OCI-LY1 (cell line): ENCODE measurements around the gene APOF.

Experiments
- H2AFZ ChIP-seq: fragments of 200-600 bp; sonication (generic), shearing (Covaris generic); 2 replicates; pipeline ENCODE4 v1.6.0; 2014; ENCODE audit warnings: antibody characterized with exemption, mild to moderate bottlenecking, low read length
- H3F3A ChIP-seq: fragments of 200-600 bp; sonication (generic), shearing (Covaris generic); 2 replicates; pipeline ENCODE4 v1.6.0; 2014; ENCODE audit warnings: mild to moderate bottlenecking, antibody characterized with exemption, low read length, moderate library complexity; ENCODE audit not compliant: insufficient read depth
- H3K27ac ChIP-seq: fragments of 200-600 bp; sonication (generic); 2 replicates; pipeline ENCODE4 v1.5.1; 2014; ENCODE audit warnings: low read length, mixed run types, mild to moderate bottlenecking, low read depth; ENCODE audit not compliant: poor library complexity, severe bottlenecking
- H3K27me3 ChIP-seq: fragments of 200-600 bp; sonication (generic); 2 replicates; pipeline ENCODE4 v1.6.0; 2014; ENCODE audit warnings: antibody characterized with exemption, mild to moderate bottlenecking, low read length, moderate library complexity; ENCODE audit not compliant: insufficient read depth
- H3K36me3 ChIP-seq: fragments of 200-600 bp; sonication (generic); 2 replicates; pipeline ENCODE4 v1.6.1; 2014; ENCODE audit warnings: mild to moderate bottlenecking, antibody characterized with exemption, low read length, moderate library complexity, mixed read lengths; ENCODE audit not compliant: insufficient read depth
- H3K4me1 ChIP-seq: fragments of 200-600 bp; sonication (generic); 2 replicates; pipeline ENCODE4 v1.5.1; 2014; ENCODE audit warnings: mild to moderate bottlenecking, low read length, moderate library complexity; ENCODE audit not compliant: insufficient read depth, severe bottlenecking
- H3K4me2 ChIP-seq: fragments of 200-600 bp; sonication (generic), shearing (Covaris generic); 2 replicates; pipeline ENCODE4 v1.6.1; 2014; ENCODE audit warnings: low read length
- H3K4me3 ChIP-seq: fragments of 200-600 bp; sonication (generic); 2 replicates; pipeline ENCODE4 v1.5.1; 2014; ENCODE audit warnings: low read length, low read depth, mild to moderate bottlenecking, mixed read lengths; ENCODE audit not compliant: poor library complexity, severe bottlenecking
- H3K79me2 ChIP-seq: fragments of 200-600 bp; shearing (Covaris generic); 2 replicates; pipeline ENCODE4 v1.6.1; 2016; ENCODE audit warnings: mixed run types, low read length, mixed read lengths; ENCODE audit not compliant: insufficient read depth
- H3K9ac ChIP-seq: fragments of 200-600 bp; sonication (generic), shearing (Covaris generic); 2 replicates; pipeline ENCODE4 v1.6.1; 2014; ENCODE audit warnings: mild to moderate bottlenecking, low read length, mixed read lengths
- H3K9me2 ChIP-seq: fragments of 200-600 bp; sonication (generic), shearing (Covaris generic); 2 replicates; pipeline ENCODE4 v1.6.1; 2014; ENCODE audit warnings: low read depth, mild to moderate bottlenecking, low read length, mixed read lengths
- H3K9me3 ChIP-seq: fragments of 200-600 bp; shearing (Covaris generic); 2 replicates; pipeline ENCODE4 v1.6.1; 2014; ENCODE audit warnings: low read length, mixed read lengths
- H4K20me1 ChIP-seq: fragments of 200-600 bp; sonication (generic), shearing (Covaris generic); 2 replicates; pipeline ENCODE4 v1.6.0; 2016; ENCODE audit warnings: mild to moderate bottlenecking, low read length; ENCODE audit not compliant: insufficient read depth
- EZH2 ChIP-seq: fragments of 200-600 bp; sonication (generic), shearing (Covaris generic); IDR thresholded peaks from 2 replicates; pipeline ENCODE4 v1.8.0; 2017; ENCODE audit warnings: borderline replicate concordance, mixed run types, mild to moderate bottlenecking, antibody characterized with exemption, low read length, moderate library complexity, mixed read lengths
- TF ChIP-seq, protein P1 (sequence below): fragments of 200-600 bp; sonication (generic), shearing (Covaris generic); IDR thresholded peaks from 2 replicates; pipeline ENCODE4 v1.5.1; 2017; ENCODE audit warnings: mild to moderate bottlenecking, antibody characterized with exemption, low read length, moderate library complexity, mixed read lengths

APOF gene

DNA sequence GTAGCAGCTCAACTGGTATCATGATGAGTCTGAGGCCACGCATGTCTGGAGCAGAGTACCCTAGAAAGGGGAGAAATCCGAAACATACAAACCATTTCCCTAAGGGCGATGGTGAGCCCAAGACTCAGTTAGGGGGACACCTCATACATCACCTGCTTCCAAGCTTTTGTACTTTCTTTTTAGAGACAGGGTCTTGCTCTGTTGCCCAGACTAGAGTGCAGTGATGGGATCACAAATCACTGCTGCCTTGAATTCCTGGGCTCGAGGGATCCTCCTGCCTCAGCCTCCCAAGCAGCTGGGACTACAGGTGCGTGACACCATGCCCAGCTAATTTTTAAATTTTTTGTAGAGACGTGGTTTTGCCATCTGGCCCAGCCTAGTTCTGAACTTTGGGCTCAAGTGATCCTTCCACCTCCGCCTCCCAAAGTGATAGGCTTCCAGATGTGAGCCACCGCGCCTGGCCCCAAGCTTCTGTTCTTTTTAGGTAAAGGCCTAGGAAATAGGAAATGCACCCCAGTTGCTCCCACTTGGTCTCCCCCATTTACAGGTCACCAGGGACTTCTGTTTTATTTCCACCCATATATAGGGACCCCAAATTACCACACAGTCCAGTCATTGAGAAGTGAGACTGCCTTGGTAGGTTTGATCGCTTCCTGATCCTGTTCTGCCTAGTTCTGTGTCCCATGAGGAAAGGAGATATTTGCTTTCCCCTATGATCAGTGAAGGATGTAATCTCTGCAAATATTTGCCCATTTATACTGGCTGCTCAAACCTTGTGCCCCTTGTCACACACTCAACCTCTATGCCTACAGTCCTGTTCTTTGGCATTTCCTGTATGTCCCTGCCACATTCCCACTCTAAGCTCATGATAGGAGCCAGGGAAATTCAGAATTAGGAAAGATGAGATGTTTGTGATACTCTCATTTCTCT is at the start of gene APOF:
Gene APOF (minus strand): TSS at position 728 of the 930 bp plus-strand sequence. CDS start 112 bp downstream, at position 616.
- Histone ChIP-seq H3K4me3 (no peak within 1 kb of the TSS), H4K20me1 (no peaks in the 10 kb centered on the region), H2AFZ (no peak within 1 kb of the TSS), H3K9me3 (no peaks in the 10 kb centered on the region), H3K79me2 (peaks cover 10% of the 10 kb centered on the region), H3K4me1 (peaks cover 24% of the 10 kb centered on the region), H3K27me3 (no peaks in the 10 kb centered on the region), H3K36me3 (no peaks in the 10 kb centered on the region), H3K27ac (peak within 1 kb of the TSS; percentile 8), H3F3A (no peaks in the 10 kb centered on the region), H3K4me2 (no peak within 1 kb of the TSS), H3K9me2 (no peaks in the 10 kb centered on the region), H3K9ac (no peak within 1 kb of the TSS)
- TF ChIP-seq, protein P1, sequence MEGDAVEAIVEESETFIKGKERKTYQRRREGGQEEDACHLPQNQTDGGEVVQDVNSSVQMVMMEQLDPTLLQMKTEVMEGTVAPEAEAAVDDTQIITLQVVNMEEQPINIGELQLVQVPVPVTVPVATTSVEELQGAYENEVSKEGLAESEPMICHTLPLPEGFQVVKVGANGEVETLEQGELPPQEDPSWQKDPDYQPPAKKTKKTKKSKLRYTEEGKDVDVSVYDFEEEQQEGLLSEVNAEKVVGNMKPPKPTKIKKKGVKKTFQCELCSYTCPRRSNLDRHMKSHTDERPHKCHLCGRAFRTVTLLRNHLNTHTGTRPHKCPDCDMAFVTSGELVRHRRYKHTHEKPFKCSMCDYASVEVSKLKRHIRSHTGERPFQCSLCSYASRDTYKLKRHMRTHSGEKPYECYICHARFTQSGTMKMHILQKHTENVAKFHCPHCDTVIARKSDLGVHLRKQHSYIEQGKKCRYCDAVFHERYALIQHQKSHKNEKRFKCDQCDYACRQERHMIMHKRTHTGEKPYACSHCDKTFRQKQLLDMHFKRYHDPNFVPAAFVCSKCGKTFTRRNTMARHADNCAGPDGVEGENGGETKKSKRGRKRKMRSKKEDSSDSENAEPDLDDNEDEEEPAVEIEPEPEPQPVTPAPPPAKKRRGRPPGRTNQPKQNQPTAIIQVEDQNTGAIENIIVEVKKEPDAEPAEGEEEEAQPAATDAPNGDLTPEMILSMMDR = no peak
- TF ChIP-seq EZH2 = no peak

DNA sequence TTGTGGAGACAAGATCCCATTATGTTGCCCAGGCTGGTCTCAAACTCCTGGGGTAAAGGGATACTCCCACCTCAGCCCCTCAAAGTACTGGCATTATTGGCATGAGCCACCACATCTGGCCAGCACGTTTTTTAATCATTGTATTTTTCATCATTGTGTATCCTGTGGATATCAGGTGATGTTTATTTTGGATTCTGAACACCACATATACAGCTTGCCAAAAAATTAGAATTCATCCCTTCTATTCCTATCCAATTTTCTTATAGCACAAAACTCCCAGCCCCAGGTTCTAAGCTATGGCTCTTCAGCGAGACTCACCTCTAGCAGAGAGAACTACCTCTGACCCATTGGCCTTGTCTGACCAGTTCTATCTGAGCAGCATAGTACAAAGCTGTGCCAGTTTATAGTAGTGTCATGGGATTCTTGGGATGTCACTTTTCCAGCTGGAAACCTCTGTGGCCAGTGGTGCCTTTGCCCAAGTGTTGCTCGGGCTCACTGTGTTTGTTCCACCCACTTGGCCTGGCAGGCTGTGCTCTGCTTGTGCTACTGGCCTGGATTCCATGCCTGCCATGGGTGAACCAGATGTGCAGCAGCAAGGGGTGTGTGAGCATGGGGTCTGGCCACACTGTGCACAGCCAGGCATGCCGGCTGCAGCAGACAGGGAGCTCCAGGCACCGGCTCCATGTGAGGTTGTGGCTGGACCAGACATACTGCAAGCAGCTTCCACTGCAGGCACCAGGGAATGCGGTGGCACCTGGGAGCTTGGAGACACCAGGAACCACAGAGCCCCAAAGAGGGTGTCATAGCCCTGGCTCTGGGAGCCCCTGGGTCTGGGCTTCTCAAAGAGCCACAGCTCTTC is 49.4 kb upstream of the APOF start:
- Histone ChIP-seq H3K27me3 (no peaks in the 10 kb centered on the region), H3K36me3 (peaks cover 46% of the 10 kb centered on the region), H3F3A (no peaks in the 10 kb centered on the region), H3K4me1 (no peaks in the 10 kb centered on the region), H3K9me3 (no peaks in the 10 kb centered on the region), H3K4me3 (no peak overlapping the region), H2AFZ (no peak overlapping the region), H3K27ac (no peak overlapping the region), H3K79me2 (no peaks in the 10 kb centered on the region), H4K20me1 (no peaks in the 10 kb centered on the region), H3K9me2 (no peaks in the 10 kb centered on the region), H3K9ac (no peak overlapping the region), H3K4me2 (no peak overlapping the region)
- TF ChIP-seq, protein P1 = no peak
- TF ChIP-seq EZH2 = no peak

DNA sequence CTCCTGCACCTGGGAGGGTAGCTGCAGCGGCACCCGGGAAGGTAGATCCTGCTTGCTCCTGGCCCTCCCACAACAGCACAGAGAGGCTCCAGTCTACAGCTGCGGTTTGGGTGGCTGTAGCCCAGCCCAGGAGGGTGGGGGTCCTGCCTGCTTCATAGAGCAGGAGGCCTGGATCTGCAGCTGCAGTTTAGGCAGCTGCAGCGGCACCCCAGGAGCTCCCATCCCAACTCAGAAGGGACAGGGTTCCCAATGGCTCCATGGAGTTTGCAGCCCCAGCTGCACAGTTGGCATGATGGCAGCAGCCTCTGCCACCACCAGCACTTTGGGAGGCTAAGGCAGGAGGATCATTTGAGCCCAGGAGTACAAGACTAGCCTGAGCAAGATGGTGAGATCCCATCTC is 48.1 kb upstream of the APOF start:
- Histone ChIP-seq H3K9ac (no peak overlapping the region), H3K4me1 (no peaks in the 10 kb centered on the region), H3K36me3 (peaks cover 34% of the 10 kb centered on the region), H3K4me2 (no peak overlapping the region), H3K9me2 (no peaks in the 10 kb centered on the region), H4K20me1 (no peaks in the 10 kb centered on the region), H3K27ac (no peak overlapping the region), H2AFZ (no peak overlapping the region), H3K4me3 (no peak overlapping the region), H3K79me2 (no peaks in the 10 kb centered on the region), H3K27me3 (no peaks in the 10 kb centered on the region), H3K9me3 (no peaks in the 10 kb centered on the region), H3F3A (no peaks in the 10 kb centered on the region)
- TF ChIP-seq, protein P1 = no peak
- no peak for TF ChIP-seq EZH2
